Epidermal melanocyte (primary cell): ENCODE data around the gene MYO9B.
"Not testable (repeated sequence)": the region's sequence is repeated elsewhere in the genome, so short reads cannot be mapped to it uniquely, and the experiment has no call there.

ENCODE experiments used
- DNase-seq: peaks from one replicate; pipeline ENCODE4 v3.0.0; 2011; ENCODE audit warnings: low spot score; ENCODE audit not compliant: insufficient read length

The MYO9B gene

DNA sequence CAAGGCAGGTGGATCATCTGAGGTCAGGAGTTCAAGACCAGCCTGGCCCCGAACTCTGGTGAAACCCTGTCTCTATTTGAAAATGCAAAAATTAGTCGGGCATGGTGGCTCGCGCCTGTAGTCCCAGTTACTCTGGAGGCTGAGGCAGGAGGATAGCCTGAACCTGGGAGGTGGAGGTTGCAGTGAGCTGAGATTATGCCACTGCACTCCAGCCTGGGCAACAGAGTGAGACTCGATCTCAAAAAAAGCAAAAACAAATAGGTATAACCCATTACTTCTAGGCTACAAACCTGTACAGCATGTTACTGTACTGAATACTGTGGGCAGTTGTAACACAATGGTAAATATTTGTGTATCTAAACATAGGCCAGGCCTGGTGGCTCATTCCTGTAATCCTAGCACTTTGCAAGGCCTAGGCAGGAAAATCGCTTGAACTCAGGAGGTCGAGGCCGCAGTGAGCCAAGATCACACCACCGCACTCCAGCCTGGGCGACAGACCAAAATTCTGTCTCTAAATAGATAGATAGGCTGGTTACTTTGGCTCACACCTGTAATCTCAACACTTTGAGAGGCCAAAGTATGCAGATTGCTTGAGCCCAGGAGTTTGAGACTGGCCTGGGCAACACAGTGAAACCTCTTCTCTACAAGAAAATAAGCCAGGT, 63.5 kb downstream of the MYO9B start:
- DNase-seq: no peak

DNA sequence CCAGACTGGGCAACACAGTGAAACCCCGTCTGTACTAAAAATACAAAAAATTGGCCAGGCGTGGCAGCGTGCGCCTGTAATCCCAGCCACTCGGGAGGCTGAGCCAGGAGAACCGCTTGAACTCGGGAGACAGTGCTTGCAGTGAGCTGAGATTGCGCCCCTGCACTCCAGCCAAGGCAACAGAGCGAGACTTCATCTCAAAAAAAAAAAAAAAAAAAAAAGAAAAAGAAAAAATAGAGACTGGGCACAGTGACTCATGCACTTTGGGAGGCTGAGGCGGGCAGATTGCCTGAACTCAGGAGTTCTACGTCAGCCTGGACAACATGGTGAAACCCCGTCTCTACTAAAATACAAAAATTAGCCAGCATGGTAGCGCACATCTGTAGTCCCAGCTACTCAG, 69.2 kb downstream of the MYO9B start:
- DNase-seq: not testable (repeated sequence)

DNA sequence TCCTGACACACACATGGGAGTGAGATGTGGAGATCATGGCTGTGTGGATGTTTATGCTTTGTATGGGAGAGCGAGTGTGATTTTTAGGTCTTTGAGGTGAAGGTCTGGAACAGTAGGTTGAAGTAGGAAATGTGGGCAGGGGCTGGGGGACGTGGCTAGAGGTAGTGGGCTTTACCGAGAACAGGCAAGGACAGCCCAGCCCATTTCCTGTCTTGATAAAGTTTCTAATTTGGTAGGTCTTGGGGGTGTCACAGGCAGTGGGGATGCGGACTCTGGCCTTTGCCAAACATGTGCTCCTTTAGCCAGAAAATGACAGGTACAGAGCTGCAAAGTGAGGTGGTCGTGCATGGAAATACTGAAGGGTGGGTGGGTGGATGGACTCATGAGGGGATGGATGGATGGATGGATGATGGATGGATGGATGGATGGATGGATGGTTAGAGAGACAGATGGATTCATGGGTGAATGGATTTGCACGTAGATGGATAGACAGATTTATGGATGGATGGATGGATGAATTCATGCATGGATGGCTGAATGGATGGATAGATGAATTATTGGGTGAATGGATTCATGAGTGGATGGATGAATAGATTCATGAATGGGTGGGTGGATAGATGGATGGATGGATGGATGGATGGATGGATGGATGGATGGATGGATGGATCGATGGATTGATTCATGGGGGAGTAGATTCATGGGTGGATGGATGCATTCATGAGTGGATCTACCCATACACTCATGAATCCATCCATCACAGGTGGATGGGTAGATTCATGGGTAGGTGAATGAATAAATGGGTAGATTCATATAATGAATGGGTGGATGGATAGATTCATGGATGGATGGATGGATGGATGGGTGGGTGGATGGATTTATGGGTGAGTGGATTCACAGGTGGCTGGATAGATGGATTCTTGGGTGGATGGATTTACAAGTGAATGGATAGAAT, 70.2 kb downstream of the MYO9B start:
- no peak for DNase-seq

DNA sequence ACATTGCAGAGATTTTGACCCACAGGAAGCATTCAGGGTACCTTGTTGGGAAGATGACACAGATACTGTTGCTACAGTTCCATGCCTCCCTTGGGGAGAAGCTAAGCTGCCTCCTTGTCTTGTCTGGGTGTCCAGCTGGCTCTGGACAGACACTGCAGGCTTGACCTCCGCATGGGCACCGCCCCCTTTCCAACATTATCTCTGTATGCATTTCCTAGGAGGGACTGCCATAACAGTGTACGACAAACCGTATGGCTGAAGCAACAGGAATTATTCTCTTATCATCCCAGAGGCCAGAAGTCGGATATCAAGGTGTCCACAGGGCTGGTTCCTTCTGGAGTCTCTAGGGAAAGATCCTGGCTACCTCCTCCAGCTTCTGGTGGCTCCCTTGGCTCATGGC, 72.6 kb downstream of the MYO9B start:
- DNase-seq: no peak

DNA sequence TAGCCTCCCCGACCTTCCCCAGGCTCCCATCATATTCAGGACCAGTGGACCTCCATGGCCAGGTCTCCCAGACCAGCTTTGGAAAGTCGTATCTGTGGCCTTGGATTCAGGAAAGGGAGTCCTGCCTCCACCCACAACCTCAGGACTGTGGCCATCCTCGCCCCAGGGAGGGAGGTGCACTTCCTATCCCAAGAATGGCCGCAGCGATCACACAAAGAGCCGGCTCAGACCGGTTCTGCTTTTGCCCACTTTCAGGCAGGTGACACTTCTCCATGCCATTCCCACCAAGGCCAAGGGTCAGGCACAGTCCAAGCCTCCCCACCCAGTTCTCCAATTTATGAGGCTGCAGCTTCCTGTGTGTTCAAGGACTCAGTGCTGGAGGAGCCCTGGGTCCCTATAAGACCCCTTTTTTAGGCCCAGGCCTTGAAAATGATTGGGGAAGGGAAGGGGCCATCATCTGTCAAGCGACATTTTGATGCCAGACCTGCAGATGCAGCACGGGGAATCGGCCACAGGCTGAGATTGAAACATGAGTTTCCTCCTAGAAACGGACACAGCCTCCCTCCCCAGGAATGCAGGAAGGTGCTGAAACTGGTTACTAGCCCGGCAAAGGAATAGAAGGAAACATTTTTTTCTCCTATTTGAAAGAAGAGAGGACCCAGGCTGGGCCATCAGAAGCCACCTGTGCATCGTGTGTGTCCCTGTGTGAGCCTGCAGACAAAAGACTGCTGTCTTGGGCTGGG, 74.0 kb downstream of the MYO9B start:
- no peak for DNase-seq

DNA sequence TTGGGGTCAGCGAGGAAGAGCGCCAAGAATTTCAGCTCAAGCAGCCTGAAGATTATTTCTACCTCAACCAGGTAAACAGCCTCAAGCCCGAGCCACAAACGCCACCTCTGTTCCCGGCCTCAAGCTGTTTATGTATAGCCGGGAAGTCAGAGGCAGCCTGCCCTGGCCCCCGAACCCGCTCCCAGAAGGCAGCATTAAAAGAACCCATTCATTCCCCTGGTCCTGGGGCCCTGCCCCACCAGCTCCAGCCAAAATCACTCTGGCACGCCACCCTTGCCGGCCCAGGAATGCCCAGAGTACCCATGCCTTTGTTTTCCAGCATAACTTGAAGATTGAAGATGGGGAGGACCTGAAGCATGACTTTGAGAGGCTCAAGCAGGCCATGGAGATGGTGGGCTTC, 78.4 kb downstream of the MYO9B start:
- DNase-seq: no peak

DNA sequence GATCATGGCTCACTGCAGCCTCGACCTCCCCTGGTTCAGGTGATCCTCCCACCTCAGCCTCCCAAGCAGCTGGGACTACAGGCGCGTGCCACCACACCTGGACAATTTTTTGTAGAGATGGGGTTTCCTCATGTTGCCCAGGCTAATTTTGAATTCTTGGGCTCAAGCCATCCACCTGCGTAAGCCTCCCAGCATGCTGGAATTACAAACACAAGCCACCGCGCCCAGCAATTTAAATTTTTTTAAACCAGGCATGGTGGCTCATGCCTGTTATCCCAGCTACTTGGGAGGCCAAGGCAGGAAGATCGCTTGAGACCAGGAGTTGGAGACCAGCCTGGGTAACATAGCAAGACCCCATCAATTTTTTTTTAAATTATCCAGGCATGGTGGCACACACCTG, 79.7 kb downstream of the MYO9B start:
- no peak for DNase-seq

DNA sequence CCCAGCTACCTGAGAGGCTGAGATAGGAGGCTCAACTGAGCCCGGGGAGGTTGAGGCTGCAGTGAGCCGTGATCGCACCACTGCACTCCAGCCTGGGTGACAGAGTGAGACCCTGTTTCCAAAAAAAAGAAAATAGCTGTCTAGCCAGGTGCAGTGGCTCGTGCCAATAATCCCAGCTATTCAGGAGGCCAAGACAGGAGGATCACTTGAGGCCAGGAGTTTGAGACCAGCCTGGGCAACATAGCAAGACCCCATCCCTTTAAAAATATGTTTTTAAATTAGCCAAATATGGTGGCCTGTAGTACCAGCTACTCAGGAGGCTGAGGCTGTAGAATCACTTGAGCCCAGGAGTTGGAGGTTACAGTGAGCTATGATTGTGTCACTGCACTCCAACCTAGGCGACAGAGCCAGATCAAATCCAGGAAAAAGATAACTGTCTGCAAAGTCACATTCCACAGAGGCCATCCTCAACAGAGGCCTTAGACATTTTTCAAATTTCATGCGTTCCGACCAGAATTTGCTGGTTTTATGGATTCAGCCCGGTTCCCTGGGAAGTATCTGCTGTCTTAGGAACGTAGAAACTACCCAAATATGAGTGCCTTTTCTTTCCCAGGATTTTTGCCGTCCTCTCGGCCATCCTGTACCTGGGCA, 80.8 kb downstream of the MYO9B start:
- no peak for DNase-seq

DNA sequence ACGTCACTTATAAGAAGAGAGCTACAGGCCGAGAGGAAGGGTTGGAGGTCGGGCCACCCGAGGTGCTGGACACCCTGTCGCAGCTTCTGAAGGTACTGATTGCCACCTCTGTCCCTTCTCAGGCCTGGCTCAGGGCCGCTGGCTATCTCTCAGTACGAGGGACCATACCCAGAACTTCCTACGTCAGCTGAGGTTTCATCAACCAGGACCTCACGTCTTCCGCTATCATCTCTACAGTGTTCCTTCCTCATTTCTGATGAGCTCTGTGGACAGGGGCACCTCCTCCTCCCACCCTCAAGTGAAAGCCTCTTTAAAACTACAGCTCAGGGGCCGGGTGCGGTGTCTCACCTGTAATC, 81.3 kb downstream of the MYO9B start:
- DNase-seq: no peak

DNA sequence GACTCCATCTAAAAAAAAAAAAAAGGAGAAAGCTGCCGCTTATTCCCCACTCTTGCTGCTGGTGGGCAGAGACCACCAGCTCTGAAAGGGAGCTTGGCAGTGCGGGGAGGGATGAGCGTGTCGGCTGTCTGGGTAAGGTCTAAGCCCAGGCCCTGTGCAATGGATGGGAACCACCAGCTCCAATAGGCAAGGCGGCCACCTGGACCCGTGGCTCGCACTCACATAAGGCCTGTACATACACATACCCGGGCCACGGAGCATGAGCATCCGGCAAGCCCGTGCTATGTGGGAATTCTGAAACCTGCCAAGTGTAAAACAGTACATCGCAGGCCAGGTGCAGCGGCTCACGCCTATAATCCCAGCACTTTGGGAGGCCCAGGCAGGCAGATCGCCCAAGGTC, 83.0 kb downstream of the MYO9B start:
- no peak for DNase-seq

DNA sequence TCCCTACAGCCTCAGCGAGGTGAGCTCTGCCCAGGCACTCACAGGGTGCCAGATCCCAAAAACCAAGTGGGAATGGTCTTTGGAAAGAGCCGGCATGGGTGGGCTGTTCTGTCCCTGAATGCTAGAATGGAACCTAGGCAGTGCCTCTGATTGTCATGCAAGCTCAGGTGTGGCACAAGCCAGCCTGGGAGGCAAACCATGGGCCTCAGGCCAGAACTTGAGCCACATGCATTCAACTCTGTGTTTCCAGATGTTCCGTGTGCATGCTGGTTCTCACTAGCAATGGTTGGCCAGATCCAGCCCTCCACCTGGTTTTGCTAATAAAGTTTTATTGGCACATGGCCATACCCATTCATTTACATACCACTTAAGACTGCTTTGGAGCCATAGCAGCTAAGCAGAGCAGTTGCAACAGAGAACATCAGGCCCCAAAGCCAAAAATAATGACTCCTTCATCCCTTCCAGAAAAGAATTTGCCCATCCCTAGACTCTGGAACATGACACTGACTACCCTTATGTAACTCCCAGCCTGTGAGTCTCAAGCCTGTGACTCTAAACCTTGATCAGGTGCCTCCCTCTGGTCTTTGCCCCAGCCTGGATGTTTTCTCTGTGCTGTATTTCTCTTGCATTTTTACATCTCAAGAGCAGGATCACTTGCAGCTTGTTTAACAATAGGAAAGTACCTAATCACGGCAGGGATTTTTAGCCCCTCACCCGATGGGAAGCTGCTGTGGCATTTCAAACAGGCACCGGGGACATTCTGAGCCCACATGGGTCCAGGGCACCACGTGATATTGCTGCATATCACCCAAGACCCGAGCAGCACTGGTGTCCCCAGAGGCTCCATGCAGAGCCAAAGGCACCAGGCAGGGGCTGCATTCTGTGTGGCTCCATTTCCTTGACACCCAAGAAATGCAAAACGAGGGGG, 84.2 kb downstream of the MYO9B start:
- no peak for DNase-seq

DNA sequence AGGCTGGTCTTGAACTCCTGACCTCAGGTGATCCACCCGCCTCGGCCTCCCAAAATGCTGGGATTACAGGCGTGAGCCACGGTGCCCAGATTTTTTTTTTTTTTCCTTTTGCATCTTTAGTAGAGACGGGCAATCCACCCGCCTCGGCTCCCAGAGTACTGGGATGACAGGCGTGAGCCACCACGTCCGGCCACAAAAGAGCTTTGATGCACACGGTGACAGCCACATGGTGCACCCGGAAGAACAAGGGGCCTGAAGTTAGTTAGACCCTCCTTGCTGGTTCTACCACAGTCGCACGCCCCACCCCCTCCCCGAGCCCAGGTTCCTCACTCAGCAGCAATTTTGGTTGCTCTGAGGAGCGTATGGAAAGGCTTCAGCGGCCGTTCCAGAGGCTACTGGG, 85.3 kb downstream of the MYO9B start:
- DNase-seq: no peak

DNA sequence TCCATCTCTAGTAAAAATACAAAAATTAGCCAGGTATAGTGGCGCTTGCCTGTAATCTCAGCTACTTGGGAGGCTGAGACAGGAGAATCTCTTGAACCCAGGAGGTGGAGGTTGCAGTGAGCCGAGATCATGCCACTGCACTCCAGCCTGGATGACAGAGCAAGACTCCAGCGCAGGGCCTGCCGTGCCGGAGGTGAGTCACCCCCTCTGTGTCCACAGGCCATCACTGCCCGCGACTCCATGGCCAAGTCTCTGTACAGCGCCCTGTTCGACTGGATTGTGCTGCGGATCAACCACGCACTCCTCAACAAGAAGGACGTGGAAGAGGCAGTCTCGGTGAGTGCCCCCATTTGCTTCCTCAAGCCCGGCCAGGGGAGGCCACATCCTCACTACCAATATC, 86.6 kb downstream of the MYO9B start:
- DNase-seq: not testable (repeated sequence)

DNA sequence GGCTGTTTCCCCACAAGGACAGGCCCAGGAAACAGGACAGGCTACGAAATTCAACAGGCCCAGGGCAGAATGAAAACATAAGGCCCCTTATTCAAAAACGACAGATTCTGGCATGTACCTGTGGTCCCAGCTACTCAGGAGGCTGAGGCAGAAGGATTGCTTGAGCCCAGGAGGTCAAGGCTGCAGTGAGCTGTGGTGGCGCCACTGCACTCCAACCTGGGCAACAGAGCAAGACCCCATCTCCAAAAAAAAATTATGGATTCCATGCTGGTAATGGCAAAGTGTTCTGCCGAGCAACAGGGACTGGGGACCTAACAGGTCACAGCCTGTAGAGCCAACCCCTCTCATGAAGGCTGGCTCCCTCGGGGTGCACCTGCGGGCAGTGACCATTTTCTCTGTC, 87.0 kb downstream of the MYO9B start:
- DNase-seq: no peak

DNA sequence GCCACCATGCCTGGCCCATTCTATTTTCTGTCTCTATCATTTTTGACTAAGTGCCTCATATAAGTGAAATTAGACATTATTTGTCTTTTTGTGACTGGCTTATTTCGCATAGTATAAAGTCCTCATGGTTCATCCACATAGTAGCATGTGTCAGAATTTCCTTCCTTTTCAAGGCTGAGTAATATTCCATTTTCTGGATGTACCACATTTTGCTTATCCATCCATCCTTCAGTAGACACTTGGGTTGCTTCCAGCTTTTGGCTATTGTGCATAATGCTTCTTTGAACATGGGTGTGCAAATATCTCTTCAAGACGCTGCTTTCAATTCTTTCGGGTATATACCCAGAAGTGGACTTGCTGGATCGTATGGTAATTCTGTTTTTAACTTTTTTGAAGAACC, 88.1 kb downstream of the MYO9B start:
- no peak for DNase-seq

DNA sequence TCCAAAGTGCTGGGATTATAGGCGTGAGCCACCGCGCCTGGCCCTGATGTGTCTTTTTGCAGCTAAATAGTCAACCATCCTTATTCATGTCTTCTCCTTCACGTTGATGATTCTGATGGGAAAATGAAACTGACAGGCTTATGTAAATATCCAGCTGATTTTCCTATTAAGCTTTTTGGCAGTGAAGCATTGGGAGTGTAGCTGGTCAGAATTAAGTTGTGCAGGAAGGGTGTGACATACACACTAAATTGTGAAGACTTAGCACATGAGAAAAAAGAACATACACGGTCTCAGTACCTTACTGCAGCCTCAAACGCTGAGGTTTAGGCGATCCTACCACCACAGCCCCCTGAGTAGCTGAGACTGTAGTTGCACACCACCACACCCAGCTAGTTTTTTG, 89.1 kb downstream of the MYO9B start:
- no peak for DNase-seq

DNA sequence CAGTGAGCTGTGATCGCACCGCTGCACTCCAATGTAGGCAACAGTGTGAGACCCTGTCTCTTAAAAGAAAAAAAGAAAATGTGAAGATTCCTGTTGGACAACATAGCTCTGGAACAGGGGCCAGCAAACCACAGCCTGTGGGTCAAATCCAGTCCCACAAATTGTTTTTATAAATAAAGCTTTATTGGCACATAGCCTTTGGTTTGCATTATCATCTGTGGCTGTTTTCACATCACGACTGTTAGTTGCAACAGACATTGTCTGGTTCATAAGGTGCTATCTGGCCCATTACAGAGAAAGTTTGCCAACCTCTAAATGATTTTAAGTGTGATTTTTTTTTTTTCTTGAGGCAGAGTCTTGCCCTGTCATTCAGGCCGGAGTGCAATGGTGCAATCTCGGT, 90.1 kb downstream of the MYO9B start:
- DNase-seq: no peak

DNA sequence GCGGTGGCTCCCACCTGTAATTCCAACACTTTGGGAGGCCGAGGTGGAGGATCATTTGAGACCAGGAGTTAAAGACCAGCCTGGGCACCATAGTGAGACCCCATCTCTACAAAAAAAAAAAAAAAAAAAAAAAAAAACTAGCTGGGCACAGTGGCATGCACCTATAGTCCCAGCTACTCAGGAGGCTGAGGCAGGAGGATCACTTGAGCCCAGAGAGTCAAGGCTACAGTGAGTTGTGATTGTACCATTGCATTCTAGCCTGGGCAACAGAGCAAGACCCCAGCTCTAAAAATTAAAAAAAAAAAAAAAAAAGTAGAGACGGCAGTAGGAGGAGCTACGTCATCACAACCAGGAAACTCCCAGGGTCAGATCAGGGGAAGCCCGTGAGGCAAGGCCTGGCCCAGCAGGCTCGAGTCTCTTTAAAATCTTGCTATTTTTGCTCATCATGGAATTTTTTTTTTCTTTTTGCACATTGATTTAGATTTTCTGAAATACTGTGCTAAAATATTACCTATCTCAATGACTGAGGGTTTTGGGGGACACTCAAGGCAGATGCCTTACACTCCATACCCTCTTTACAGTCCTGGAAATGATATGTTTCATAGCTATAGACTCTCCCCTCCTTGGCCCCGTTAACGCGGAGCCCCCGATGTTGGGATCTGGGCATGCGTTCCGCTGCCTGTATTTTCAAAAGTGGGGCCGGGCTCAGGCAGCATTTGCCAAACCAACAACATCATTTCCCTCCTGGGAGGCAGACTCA, 95.1 kb downstream of the MYO9B start:
- no peak for DNase-seq

DNA sequence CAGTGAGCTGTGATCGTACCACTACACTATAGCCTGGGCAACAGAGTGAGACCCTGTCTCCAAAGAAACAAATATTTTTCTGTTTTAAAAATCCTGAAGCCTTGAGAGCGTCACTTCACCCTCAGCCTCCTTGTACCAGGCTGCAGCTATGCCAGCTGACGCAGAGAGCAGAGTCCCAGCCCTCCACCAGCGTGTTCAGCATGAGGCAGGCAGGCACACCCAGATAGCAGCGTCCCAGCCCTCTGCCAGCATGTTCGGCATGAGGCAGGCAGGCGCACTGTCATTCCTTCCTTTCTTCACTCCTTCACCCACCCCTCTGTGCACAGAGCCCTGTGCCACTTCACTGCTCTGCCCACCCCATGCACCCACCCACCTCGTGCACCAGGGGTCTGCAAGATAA, 96.3 kb downstream of the MYO9B start:
- no peak for DNase-seq
